BLaER1 treated with 17β-estradiol and CSF1 and Interleukin-3, amounts not matched to agents 10 nM and 100 nM (cell line): ENCODE measurements around the gene BCL11A.

Experiments used
- H3K27ac ChIP-seq, 11 experiments: shearing (Covaris generic); formaldehyde crosslinking; 2 replicates each; pipeline ENCODE4 v1.8.1; 2022
- H3K27me3 ChIP-seq, 11 experiments: shearing (Covaris generic); formaldehyde crosslinking; 2 replicates each; pipeline ENCODE4 v1.8.1; 2022
- H3K36me3 ChIP-seq, 11 experiments: shearing (Covaris generic); formaldehyde crosslinking; 2 replicates each; pipeline ENCODE4 v1.8.1; 2022
- H3K4me1 ChIP-seq, 10 experiments: shearing (Covaris generic); formaldehyde crosslinking; 2 replicates each; pipeline ENCODE4 v1.8.1; 2022
- H3K4me2 ChIP-seq, 11 experiments: shearing (Covaris generic); formaldehyde crosslinking; 2 replicates each; pipeline ENCODE4 v1.8.1; 2022
- H3K4me3 ChIP-seq, 10 experiments: shearing (Covaris generic); formaldehyde crosslinking; 2 replicates each; pipeline ENCODE4 v1.8.1; 2022
- H3K9ac ChIP-seq, 11 experiments: shearing (Covaris generic); formaldehyde crosslinking; 2 replicates each; pipeline ENCODE4 v1.8.1; 2022
- H3K9me3 ChIP-seq, 11 experiments: shearing (Covaris generic); formaldehyde crosslinking; replicated peaks in 1 of 11; 2 replicates each; pipeline ENCODE4 v1.8.1; 2022
- H4K20me1 ChIP-seq, 11 experiments: shearing (Covaris generic); formaldehyde crosslinking; 2 replicates each; pipeline ENCODE4 v1.8.1; 2022
- Cebpa-rat ChIP-seq, 11 experiments: shearing (Covaris generic); IDR thresholded peaks; 2 replicates each; pipeline ENCODE4 v1.8.1; 2022

BCL11A gene

DNA sequence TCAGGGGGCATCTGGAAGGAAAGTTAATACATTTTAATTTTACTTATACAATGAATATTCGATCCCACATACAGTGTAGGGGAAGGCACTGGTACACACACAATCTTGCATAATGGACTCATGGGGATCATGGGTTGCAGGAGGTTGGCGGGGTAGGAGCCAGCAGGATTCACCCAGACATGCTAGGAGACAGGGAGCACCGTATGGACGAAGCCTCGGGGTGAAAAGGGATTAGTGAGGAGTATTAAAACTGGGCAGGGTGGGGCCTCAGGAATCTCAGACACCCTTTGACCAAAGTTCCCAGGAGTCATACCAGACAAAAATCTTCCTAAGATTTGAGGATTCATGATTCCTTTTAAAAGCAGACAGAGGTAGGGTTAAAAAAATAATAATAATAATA, 140.8 kb downstream of the BCL11A start:
- Histone ChIP-seq H3K4me3 (no peak overlapping the region), H4K20me1 (no peaks in the 10 kb centered on the region), H3K36me3 (no peaks in the 10 kb centered on the region), H3K9ac (peak overlapping the region in 2 of 11 experiments; percentile 54 to 65; a peak in 5 of 22 replicates), H3K4me1 (peaks cover 58 to 91% (median 80%) of the 10 kb centered on the region in 10 experiments), H3K27ac (peak overlapping the region in 10 of 11 experiments; percentile 46 to 83 (median 68); a peak in 18 of 22 replicates), H3K4me2 (peak overlapping the region; percentile 80 to 96 (median 90)), H3K9me3 (peaks cover 7 to 17% (median 11%) of the 10 kb centered on the region in 11 experiments; a peak in 16 of 22 replicates), H3K27me3 (no peaks in the 10 kb centered on the region)
- TF ChIP-seq Cebpa-rat (IDR thresholded peaks at IDR 0.05) = no peak

GRCh38 chr2:60412027-60412426, 141.4 kb downstream of the BCL11A start:
- Histone ChIP-seq H3K4me2 (peak overlapping the region; percentile 80 to 96 (median 90)), H3K4me3 (peak overlapping the region in 4 of 10 experiments; percentile 34 to 50 (median 43); a peak in 7 of 20 replicates), H3K4me1 (peaks cover 64 to 94% (median 84%) of the 10 kb centered on the region in 10 experiments), H3K27me3 (no peaks in the 10 kb centered on the region), H3K9me3 (peaks cover 7 to 17% (median 11%) of the 10 kb centered on the region in 11 experiments; a peak in 16 of 22 replicates), H4K20me1 (no peaks in the 10 kb centered on the region), H3K27ac (peak overlapping the region in 8 of 11 experiments; percentile 64 to 83 (median 72); a peak in 16 of 22 replicates), H3K9ac (peak overlapping the region in 5 of 11 experiments; percentile 48 to 61 (median 53); a peak in 4 of 22 replicates), H3K36me3 (no peaks in the 10 kb centered on the region)
- TF ChIP-seq Cebpa-rat (IDR thresholded peaks at IDR 0.05) = no peak

- H3K9ac ChIP-seq = peak overlapping the region in 10 of 11 experiments; percentile 7 to 61 (median 42); a peak in 15 of 22 replicates
- no peaks in the 10 kb centered on the region for H3K27me3 ChIP-seq
- no peak for TF ChIP-seq Cebpa-rat (IDR thresholded peaks at IDR 0.05)
- H3K4me3 ChIP-seq = peak overlapping the region in 8 of 10 experiments; percentile 20 to 50 (median 38); a peak in 11 of 20 replicates
- peaks cover 71 to 94% (median 84%) of the 10 kb centered on the region in 10 experiments for H3K4me1 ChIP-seq
- H3K4me2 ChIP-seq = peak overlapping the region; percentile 80 to 96 (median 90)
- no peaks in the 10 kb centered on the region for H3K36me3 ChIP-seq
- H3K9me3 ChIP-seq = peaks cover 7 to 17% (median 11%) of the 10 kb centered on the region in 11 experiments; a peak in 16 of 22 replicates
- peak overlapping the region in 8 of 11 experiments; percentile 64 to 83 (median 72); a peak in 17 of 22 replicates for H3K27ac ChIP-seq
- no peaks in the 10 kb centered on the region for H4K20me1 ChIP-seq
Observed at GRCh38 chr2:60411295-60411694, 142.2 kb downstream of the BCL11A start.

GRCh38 chr2:60410456-60411146, 142.9 kb downstream of the BCL11A start:
- no peaks in the 10 kb centered on the region for H3K36me3 ChIP-seq
- H3K4me3 ChIP-seq = peak overlapping the region in 8 of 10 experiments; percentile 20 to 50 (median 38); a peak in 8 of 20 replicates
- peaks cover 78 to 94% (median 84%) of the 10 kb centered on the region in 10 experiments for H3K4me1 ChIP-seq
- H3K4me2 ChIP-seq = peak overlapping the region; percentile 80 to 96 (median 90)
- peak overlapping the region in 9 of 11 experiments; percentile 27 to 83 (median 70); a peak in 18 of 22 replicates for H3K27ac ChIP-seq
- H3K27me3 ChIP-seq = no peaks in the 10 kb centered on the region
- peak overlapping the region in 10 of 11 experiments; percentile 7 to 63 (median 52); a peak in 15 of 22 replicates for H3K9ac ChIP-seq
- peaks cover 7 to 15% (median 11%) of the 10 kb centered on the region in 11 experiments; a peak in 16 of 22 replicates for H3K9me3 ChIP-seq
- no peaks in the 10 kb centered on the region for H4K20me1 ChIP-seq
- TF ChIP-seq Cebpa-rat (IDR thresholded peaks at IDR 0.05) = no peak

- Histone ChIP-seq H3K4me2 (peak overlapping the region in 10 of 11 experiments; percentile 82 to 96 (median 90); a peak in 20 of 22 replicates), H3K4me1 (peaks cover 72 to 94% (median 89%) of the 10 kb centered on the region in 10 experiments), H3K36me3 (no peaks in the 10 kb centered on the region), H3K9ac (no peak overlapping the region), H3K9me3 (peaks cover 0 to 4% (median 2%) of the 10 kb centered on the region in 11 experiments; a peak in 11 of 22 replicates), H3K27ac (peak overlapping the region in 2 of 11 experiments; percentile 64 to 81; a peak in 2 of 22 replicates), H4K20me1 (no peaks in the 10 kb centered on the region), H3K27me3 (no peaks in the 10 kb centered on the region), H3K4me3 (no peak overlapping the region)
- no peak for TF ChIP-seq Cebpa-rat (IDR thresholded peaks at IDR 0.05)
Observed at GRCh38 chr2:60409531-60409871, 144.0 kb downstream of the BCL11A start.

DNA sequence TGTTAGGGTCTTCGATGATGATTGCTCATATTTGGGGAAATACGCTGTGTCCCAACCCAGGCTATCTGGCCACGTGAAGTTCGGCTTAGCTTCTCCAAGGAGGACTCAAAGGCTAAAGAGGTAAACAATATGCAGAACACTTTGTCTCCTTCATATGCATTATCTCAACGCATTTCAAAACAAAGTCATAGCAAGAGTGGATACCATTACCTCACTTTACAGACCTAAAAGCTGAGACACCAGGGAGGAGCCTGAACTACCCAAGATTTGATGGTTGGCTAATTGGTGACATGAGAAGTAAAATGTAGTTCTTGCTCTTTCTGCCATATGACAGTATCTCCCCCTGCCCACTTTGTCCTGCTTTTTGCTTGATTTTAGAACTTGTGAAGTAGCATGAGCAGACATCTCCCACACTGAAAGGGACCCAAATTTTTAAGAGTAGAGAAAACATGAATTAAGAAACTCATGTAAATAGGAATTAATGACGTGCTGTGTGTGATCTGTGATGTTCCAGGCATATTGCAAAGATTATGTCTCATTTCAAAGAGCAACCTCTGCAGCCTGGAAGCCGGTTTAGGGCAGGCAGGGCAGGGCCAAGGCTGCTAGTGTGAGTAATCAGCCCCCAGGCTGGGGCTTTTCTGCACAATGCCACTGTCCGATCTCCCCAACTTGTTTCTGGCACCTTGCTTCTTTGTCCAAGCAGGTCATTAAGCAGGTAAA, 144.5 kb downstream of the BCL11A start:
- Histone ChIP-seq H3K36me3 (no peaks in the 10 kb centered on the region), H4K20me1 (no peaks in the 10 kb centered on the region), H3K9ac (no peak overlapping the region), H3K4me3 (no peak overlapping the region), H3K4me2 (peak overlapping the region in 9 of 11 experiments; percentile 82 to 96 (median 91); a peak in 16 of 22 replicates), H3K9me3 (no peaks in the 10 kb centered on the region), H3K4me1 (peaks cover 67 to 92% (median 86%) of the 10 kb centered on the region in 10 experiments), H3K27me3 (no peaks in the 10 kb centered on the region), H3K27ac (no peak overlapping the region)
- TF ChIP-seq Cebpa-rat (IDR thresholded peaks at IDR 0.05) = no peak

GRCh38 chr2:60408207-60408606, 145.2 kb downstream of the BCL11A start:
- TF ChIP-seq Cebpa-rat (IDR thresholded peaks at IDR 0.05) = no peak
- H3K4me1 ChIP-seq = peaks cover 59 to 88% (median 80%) of the 10 kb centered on the region in 10 experiments
- H3K4me2 ChIP-seq = peak overlapping the region in 1 of 11 experiments; percentile 94; a peak in 1 of 22 replicates
- no peak overlapping the region for H3K9ac ChIP-seq
- no peak overlapping the region for H3K27ac ChIP-seq
- no peak overlapping the region for H3K4me3 ChIP-seq
- no peaks in the 10 kb centered on the region for H3K27me3 ChIP-seq
- no peaks in the 10 kb centered on the region for H3K36me3 ChIP-seq
- H4K20me1 ChIP-seq = no peaks in the 10 kb centered on the region
- H3K9me3 ChIP-seq = no peaks in the 10 kb centered on the region

DNA sequence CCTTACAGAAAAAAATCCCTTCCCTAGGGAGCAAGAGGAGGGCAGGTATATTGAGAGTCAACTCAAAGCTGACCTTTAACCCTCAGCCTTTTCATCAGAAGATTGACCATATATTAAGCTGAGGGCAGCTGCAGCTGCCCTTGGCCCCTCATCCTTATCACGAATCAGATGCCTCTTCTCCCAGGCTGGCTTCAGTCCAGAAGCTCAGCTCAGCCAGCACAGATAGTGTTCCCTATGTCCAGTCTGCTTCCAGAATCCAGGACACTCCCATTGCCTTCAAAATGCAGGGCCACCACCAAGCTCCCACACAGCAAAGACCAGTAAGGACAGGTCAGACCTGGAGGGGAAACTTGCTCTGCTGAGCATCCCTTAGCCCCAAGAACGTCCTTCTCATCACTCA, 146.1 kb downstream of the BCL11A start:
- H3K4me1 ChIP-seq = peaks cover 51 to 88% (median 77%) of the 10 kb centered on the region in 10 experiments
- H3K36me3 ChIP-seq = no peaks in the 10 kb centered on the region
- no peak overlapping the region for H3K9ac ChIP-seq
- no peaks in the 10 kb centered on the region for H3K9me3 ChIP-seq
- H3K27ac ChIP-seq = no peak overlapping the region; a peak in 1 of 22 replicates
- no peaks in the 10 kb centered on the region for H3K27me3 ChIP-seq
- no peaks in the 10 kb centered on the region for H4K20me1 ChIP-seq
- TF ChIP-seq Cebpa-rat (IDR thresholded peaks at IDR 0.05) = no peak
- no peak overlapping the region for H3K4me3 ChIP-seq
- H3K4me2 ChIP-seq = peak overlapping the region; percentile 11 to 74 (median 65); a peak in 19 of 22 replicates
